NCI-H524 (cell line): ENCODE measurements around the gene TMEM184B.
"Not testable (repeated sequence)": the region's sequence is repeated elsewhere in the genome, so short reads cannot be mapped to it uniquely, and the experiment has no call there.

Experiments used
- DNase-seq, 2 experiments: peaks; one replicate each; lab custom pipeline; 2025; lab: John Stamatoyannopoulos, UW

TMEM184B gene

GRCh38 chr22:38181453-38182200, 91.2 kb downstream of the TMEM184B start, which contains the start of gene PLA2G6:
Gene PLA2G6 (minus strand): TSS chr22:38181830. CDS start chr22:38169426, 12,404 bp downstream.
- peak; percentile 95 to 99 for DNase-seq

- no peak for DNase-seq
Observed at GRCh38 chr22:38180841-38181452, 91.9 kb downstream of the TMEM184B start.

DNA sequence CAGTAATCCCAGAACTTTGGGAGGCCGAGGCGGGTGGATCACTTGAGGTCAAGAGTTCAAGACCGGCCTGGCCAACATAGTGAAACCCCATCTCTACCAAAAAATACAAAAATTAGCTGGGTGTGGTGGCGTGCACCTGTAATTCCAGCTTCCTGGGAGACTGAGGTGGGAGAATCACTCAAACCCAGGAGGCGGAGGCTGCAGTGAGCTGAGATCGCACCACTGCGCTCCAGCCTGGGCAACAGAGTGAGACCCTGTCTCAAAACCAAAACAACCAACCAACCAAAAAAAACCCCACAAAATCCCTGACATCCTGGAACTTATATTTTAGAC, 94.2 kb downstream of the TMEM184B start:
- not testable (repeated sequence) for DNase-seq

- DNase-seq = no peak
Observed at GRCh38 chr22:38177926-38178604, 94.7 kb downstream of the TMEM184B start.

GRCh38 chr22:38177571-38177925, 95.3 kb downstream of the TMEM184B start:
- DNase-seq = not testable (repeated sequence)

DNA sequence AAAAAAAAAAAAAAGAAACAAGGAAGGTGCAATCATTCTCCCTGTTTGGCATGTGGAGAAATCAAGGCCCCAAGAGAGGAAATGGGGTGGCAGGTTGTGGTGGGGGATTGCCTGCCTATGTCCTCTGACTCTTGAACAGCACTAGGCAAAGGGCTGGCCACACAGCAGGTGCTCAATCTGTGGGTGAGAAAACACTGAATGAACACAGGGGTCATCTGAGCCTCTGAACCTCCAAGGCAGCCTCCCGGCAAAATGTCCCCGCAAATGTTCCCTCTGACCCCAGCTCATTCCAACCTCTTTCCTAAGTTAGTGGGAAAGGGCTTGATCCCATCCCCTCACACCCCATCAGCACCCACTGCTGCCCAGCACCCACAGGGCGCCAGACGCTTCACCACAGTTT, 95.8 kb downstream of the TMEM184B start:
- no peak for DNase-seq

DNA sequence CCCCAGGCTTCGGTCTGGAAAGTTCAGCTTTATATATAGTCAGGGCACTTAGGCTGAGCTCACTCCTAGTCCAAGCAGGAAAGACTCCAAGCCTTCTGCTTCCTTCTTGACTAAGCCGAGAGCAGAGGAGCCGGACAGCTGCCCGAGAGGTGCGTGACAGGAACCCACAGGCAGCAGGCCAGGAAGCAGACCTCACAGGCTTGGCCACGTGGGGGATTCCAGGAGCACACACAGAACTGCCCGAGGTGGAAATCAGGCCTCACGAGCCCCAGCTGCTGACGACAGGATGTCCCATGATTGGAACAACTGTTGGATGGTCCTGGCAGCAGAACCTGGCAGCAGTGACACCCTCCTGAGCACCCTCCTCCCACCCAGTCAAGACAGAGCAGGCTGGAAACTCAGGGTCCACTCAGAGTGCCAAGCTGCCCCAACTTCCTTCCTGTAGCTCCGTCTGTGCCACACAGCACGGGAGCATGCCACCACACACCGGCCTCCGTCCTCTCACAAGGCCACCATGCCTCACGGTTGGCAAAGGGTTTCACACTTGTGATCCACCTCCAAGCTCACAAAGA, 96.6 kb downstream of the TMEM184B start:
- no peak for DNase-seq

DNA sequence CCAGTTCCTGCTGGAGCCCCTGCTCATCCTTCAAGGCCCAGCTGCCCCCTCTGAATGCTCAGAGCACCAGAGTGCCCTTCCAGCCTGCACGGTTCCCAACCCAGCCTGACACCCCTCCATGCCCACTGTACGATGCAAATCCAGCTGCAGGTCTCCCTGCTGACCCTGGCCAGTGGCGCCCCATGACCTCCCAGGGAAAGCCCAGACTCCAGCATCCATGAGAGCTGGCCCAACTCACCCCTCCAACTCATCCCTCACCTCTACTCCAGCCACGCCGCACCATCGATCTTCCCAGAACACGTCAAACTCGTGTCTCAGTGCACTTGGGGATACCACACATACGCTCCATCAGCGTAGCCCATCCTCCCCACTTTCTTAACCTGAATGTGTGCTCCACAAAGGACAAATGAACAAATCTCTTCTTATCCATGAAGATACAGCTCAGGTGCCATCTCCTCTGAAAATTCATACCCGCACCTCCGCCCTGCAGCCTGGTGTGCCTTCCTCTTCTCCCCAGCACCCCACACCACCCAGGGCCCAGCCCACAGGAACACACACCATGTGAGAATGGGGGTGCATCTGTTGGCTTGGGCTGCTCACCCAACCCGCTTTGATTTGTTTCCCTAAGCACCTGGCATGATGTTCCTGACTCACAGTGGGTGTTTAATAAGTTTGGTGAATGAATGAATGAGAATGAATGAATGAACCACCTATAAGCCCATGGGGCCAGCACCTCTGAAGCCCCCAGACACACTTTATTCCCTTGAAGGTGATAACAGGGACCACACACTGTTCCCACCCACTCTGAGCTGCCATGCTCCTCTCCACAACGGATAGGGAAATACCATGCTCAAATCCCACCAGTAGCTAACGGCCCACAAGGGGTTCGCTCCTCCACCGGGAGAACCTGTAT, 97.3 kb downstream of the TMEM184B start:
- no peak for DNase-seq

GRCh38 chr22:38174626-38175025, 98.2 kb downstream of the TMEM184B start:
- no peak for DNase-seq

GRCh38 chr22:38173641-38173906, 99.2 kb downstream of the TMEM184B start:
- no peak for DNase-seq

DNA sequence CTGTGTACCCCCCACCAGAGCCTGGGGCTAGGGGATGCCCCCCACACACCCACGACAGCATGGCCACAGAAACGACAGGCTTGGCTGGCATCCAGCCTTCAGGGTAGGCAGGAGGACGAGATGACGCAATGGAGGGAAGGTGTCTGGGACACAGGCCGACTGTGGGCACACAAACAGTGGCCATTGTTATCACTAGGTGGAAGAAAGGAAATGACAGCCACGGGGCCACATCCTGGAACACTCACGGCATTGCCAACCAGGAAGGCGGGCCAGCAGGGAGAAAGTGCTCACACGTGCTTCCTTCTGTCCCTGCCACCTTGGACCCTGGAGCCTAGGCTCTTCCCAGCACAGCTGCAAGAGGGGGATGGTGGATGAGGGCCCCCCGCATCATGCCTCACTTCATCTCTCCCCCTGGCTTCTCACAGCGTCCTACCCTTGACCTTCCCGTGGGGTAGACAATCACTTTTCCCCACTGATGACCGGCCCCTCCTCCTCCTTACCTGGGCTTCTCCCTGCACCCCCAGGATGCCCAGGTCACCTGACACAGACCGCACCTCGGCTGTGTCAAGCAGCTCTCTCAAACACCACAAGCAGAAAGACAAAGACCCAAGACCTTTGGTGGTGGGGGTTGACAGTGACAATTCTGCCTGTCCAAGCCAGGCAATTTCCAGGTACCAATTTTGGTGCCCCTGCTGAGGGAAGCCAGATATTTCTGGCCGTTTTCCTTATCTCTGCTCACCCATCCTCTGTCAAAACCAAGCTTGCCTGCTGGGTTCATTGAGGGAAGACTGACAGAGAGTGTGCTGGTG, 99.8 kb downstream of the TMEM184B start:
- no peak for DNase-seq

GRCh38 chr22:38171927-38172831, 100.6 kb downstream of the TMEM184B start:
- no peak for DNase-seq

DNA sequence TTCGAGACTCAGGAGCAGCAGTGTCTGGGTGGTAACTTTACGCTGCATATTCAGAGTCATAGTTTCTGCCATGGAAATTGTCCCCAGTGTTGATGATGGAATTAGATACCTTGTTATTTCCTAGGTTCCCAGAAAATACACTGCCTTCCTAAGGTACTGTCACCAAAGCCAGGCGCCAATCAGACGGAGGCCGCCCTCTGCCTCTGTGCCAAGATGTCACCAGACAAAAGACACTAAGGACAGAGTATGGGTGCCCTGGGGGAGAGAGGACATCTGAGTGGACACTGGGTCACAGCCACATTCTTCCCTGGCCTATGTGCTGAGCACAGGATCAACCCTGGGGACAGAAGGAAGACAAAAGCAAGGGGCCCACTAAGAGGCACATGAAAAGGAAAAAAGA, 102.3 kb downstream of the TMEM184B start:
- DNase-seq = no peak
